Measurements from ENCODE around the gene DIP2B. TPM values are rescaled to one million over a fixed set of nuclear protein-coding genes. Genes with fewer than 3 reads are reported as not detected.
"Not testable (repeated sequence)": the region's sequence is repeated elsewhere in the genome, so short reads cannot be mapped to it uniquely, and the experiment has no call there.

Gene DIP2B
- total RNA-seq, 2 experiments from 2014 or later: 21.2 to 23.7 TPM

DNA sequence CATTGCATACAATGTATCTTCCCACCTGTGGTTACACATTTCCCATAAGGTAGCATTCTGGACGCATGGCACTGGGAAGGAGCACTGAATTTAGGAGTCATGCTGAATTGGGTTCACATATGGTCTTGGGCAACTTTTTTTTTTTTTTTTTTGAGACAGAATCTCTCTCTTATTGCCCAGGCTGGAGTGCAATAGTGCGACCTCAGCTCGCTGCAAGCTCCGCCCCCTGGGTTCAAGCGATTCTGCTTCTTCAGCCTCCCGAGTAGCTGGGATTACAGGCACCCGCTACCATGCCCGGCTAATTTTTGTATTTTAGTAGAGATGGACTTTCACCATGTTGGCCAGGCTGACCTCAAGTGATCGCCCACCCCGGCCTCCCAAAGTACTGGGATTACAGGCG is 13.3 kb downstream of the DIP2B start:
- ATAC-seq (peak; percentile 9), DNase-seq (no peak)
- Mint-ChIP-seq H3K27ac (no peak overlapping the region), H3K27me3 (no peaks in the 10 kb centered on the region), H3K9me3 (peaks cover 3% of the 10 kb centered on the region), H3K36me3 (ENCODE audit: low read depth) (peaks cover 19% of the 10 kb centered on the region), H3K4me1 (ENCODE audit: low read depth) (peaks cover 47% of the 10 kb centered on the region), H3K4me3 (no peak overlapping the region)
- TF ChIP-seq, protein P1, sequence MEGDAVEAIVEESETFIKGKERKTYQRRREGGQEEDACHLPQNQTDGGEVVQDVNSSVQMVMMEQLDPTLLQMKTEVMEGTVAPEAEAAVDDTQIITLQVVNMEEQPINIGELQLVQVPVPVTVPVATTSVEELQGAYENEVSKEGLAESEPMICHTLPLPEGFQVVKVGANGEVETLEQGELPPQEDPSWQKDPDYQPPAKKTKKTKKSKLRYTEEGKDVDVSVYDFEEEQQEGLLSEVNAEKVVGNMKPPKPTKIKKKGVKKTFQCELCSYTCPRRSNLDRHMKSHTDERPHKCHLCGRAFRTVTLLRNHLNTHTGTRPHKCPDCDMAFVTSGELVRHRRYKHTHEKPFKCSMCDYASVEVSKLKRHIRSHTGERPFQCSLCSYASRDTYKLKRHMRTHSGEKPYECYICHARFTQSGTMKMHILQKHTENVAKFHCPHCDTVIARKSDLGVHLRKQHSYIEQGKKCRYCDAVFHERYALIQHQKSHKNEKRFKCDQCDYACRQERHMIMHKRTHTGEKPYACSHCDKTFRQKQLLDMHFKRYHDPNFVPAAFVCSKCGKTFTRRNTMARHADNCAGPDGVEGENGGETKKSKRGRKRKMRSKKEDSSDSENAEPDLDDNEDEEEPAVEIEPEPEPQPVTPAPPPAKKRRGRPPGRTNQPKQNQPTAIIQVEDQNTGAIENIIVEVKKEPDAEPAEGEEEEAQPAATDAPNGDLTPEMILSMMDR (IDR thresholded peaks at IDR 0.05): no peak
- POLR2A ChIA-PET: interaction anchor here (0.6 to 6.0 kb wide), 7 partner anchors 8 to 1533 kb away, joined by 3 to 36 read pairs (median 3); partner anchors contain the start of gene NR4A1
- CTCF ChIA-PET: interaction anchor here (1.1 kb wide), 1 partner anchor 13 kb away, joined by 6 read pairs; the partner anchor contains the start of gene DIP2B
- intact Hi-C loops (cut with micrococcal nuclease): no loop called here

DNA sequence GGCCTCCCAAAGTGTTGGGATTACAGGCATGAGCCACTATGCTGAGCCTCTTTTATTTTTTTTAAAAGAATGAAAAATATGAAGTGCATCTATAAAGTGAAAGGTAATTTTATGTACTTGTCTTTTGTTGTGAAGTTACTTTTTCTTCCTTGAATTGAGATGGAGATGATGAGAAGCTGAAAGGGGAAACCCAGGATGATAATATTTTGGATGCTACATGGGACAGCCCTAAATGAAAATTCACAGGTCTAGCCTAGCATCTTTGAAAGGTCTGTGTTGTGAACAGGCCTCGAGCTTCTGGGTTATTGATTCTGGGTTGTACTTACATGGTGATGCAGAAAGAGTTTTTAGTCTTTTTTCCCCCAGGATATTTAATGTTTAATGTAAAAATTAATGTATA is 14.6 kb downstream of the DIP2B start:
- Mint-ChIP-seq H3K27ac (peak overlapping the region; percentile 85), H3K4me1 (ENCODE audit: low read depth) (peaks cover 45% of the 10 kb centered on the region), H3K9me3 (peaks cover 1% of the 10 kb centered on the region), H3K4me3 (no peak overlapping the region), H3K27me3 (no peaks in the 10 kb centered on the region), H3K36me3 (ENCODE audit: low read depth) (peaks cover 21% of the 10 kb centered on the region)
- ATAC-seq: no peak
- intact Hi-C loops (cut with micrococcal nuclease): no loop called here
- TF ChIP-seq, protein P1 (IDR thresholded peaks at IDR 0.05): no peak
- ChIA-PET CTCF (interaction anchor here (0.6 to 1.1 kb wide), 2 partner anchors 9 to 18 kb away, joined by 3 read pairs; no protein-coding TSS in a partner anchor), POLR2A (interaction anchor here (0.7 to 6.0 kb wide), 3 partner anchors 11 to 119 kb away, joined by 3 to 36 read pairs (median 4); no protein-coding TSS in a partner anchor)
- no peak for DNase-seq

DNA sequence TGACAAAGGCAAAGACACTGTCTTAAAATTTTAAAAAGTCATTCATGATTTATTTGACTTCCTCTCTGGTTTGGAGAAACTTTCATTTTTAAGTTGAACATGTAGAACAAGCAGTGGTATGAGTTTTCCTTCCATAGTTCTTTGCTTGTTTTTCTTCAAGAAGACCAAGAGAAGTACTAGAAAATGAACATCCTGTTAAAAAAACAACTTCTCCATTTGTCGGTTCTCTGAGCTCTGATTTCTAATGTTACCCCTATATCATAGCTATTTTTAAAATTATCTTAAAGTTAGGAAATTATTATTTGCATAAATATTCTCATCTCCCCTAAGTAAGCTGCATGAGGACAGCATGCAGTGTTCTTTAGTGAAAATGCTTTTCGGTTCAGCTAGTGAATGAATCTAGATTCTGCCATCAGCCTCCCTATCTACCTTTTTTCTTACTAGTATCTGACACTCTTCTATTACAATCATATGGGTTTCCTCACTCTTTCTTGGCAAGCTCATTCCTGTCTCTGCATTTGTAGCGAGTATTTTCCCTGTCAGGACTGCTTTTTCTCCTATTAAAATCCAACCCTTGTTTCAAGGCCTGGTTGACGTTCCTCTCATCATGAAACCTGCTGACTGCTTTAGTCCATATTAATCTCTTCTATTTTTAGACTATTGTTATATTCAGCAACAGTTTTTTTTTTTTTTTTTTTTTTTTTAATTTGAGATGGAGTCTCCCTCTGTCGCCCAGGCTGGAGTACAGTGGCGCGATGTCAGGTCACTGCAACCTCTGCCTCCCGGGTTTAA is 15.8 kb downstream of the DIP2B start:
- H3K9me3 Mint-ChIP-seq: no peaks in the 10 kb centered on the region
- H3K27me3 Mint-ChIP-seq: no peaks in the 10 kb centered on the region
- no peak for DNase-seq
- no peak for ATAC-seq
- peak overlapping the region; percentile 85 for H3K27ac Mint-ChIP-seq
- H3K4me3 Mint-ChIP-seq: peak overlapping the region; percentile 47
- TF ChIP-seq, protein P1 (IDR thresholded peaks at IDR 0.05): no peak
- peaks cover 35% of the 10 kb centered on the region for H3K4me1 Mint-ChIP-seq (ENCODE audit: low read depth)
- POLR2A ChIA-PET: interaction anchor here (1.1 to 6.0 kb wide), 3 partner anchors 10 to 35 kb away, joined by 4 to 36 read pairs (median 7); partner anchors contain the start of gene DIP2B
- CTCF ChIA-PET: interaction anchor here (0.7 to 1.4 kb wide), 7 partner anchors 11 to 86 kb away, joined by 3 to 4 read pairs (median 3); partner anchors contain the start of gene DIP2B
- intact Hi-C loops (cut with micrococcal nuclease): no loop called here
- H3K36me3 Mint-ChIP-seq (ENCODE audit: low read depth): peaks cover 21% of the 10 kb centered on the region

DNA sequence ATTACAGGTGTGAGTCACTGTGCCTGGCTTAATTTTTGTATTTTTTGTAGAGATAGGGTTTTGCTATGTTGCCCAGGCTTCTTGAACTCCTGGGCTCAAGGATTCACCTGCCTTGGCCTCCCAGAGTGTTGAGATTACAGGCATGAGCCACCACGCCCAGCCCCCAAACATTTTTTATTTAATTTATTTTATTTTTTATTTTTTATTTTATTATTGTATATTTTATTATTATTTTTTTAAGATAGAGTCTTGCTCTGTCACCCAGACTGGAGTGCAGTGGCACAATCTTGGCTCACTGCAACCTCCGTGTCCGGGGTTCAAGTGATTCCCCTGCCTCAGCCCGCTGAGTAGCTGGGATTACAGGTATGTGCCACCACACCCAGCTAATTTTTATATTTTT is 17.0 kb downstream of the DIP2B start:
- intact Hi-C loops (cut with micrococcal nuclease); H3K4me3 Mint-ChIP-seq; DNase-seq; H3K27me3 Mint-ChIP-seq; H3K27ac Mint-ChIP-seq; H3K9me3 Mint-ChIP-seq; ATAC-seq: not testable (repeated sequence)
- peaks cover 15% of the 10 kb centered on the region for H3K36me3 Mint-ChIP-seq (ENCODE audit: low read depth)
- POLR2A ChIA-PET: interaction anchor here (6.0 kb wide), 1 partner anchor 9 kb away, joined by 36 read pairs; no protein-coding TSS in a partner anchor
- CTCF ChIA-PET: interaction anchor here (0.9 kb wide), 1 partner anchor 116 kb away, joined by 3 read pairs; no protein-coding TSS in a partner anchor
- H3K4me1 Mint-ChIP-seq (ENCODE audit: low read depth): peaks cover 34% of the 10 kb centered on the region

DNA sequence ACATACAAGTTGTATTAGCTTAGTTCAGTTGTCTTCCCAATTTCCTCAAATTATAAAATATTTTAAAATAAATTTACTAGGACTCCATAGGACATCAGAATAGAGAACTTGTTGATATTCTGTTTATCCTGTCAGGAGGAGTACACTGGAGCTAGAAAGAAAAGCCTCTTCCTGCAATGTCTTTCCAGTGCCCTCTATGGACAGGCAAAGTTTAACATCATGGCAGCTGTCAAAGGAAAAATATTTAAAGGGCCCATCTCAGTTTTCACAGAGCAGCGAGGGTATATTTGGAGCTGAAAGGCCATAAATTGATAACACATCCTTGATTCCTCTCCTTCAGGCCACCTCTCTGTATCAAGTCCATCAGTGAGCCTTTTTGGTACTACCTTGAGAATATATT is 19.0 kb downstream of the DIP2B start:
- POLR2A ChIA-PET: interaction anchor here (1.3 to 1.6 kb wide), 2 partner anchors 9 to 18 kb away, joined by 4 to 5 read pairs; partner anchors contain the start of gene DIP2B

More for the DNA sequence above, 19.0 kb downstream of the DIP2B start:
- H3K27me3 Mint-ChIP-seq: no peaks in the 10 kb centered on the region
- CTCF ChIA-PET: interaction anchor here (0.9 to 1.5 kb wide), 3 partner anchors 9 to 114 kb away, joined by 3 to 7 read pairs (median 6); partner anchors contain the start of gene DIP2B
- no peak for ATAC-seq
- peaks cover 17% of the 10 kb centered on the region for H3K36me3 Mint-ChIP-seq (ENCODE audit: low read depth)
- H3K27ac Mint-ChIP-seq: no peak overlapping the region
- no peak for DNase-seq
- peaks cover 44% of the 10 kb centered on the region for H3K4me1 Mint-ChIP-seq (ENCODE audit: low read depth)
- TF ChIP-seq, protein P1 (IDR thresholded peaks at IDR 0.05): no peak
- no peaks in the 10 kb centered on the region for H3K9me3 Mint-ChIP-seq
- intact Hi-C loops (cut with micrococcal nuclease): no loop called here
- no peak overlapping the region for H3K4me3 Mint-ChIP-seq

Data from activated CD8-positive, alpha-beta T cell treated with anti-CD3 and anti-CD28 coated beads for 36 hours (primary cell).